ENCODE measurements around the gene CLDN20. TPM values are rescaled to one million over a fixed set of nuclear protein-coding genes. Genes with fewer than 3 reads are reported as not detected.
A peak's percentile ranks its signal among the peaks of the same experiment; 100 is the strongest.

Gene CLDN20
- polyA plus RNA-seq, 1 of the 3 experiments (the other 2 are of a cell fraction), result 0.07 TPM

- Histone ChIP-seq H3K9ac (no peak overlapping the region), H3K79me2 (ENCODE audit: insufficient read depth) (no peaks in the 10 kb centered on the region), H3K27ac (ENCODE audit: low read depth in 2 of 2, low read length in 1 of 2) (peak overlapping the region in 1 of 2 experiments; percentile 65; a peak in 2 of 4 replicates), H3K4me3 (ENCODE audit: low read depth in 2 of 2, low read length in 1 of 2) (no peak overlapping the region), H3F3A (replicated peaks; ENCODE audit: insufficient read depth) (peaks cover 4% of the 10 kb centered on the region), H2AFZ (ENCODE audit: low read depth) (no peak overlapping the region), H3K4me2 (no peak overlapping the region), H3K36me3 (replicated peaks in 1 of 2; ENCODE audit: control insufficient read depth in 1 of 2, insufficient read depth in 2 of 2, low read length in 1 of 2) (peaks cover 20 to 30% of the 10 kb centered on the region in 2 experiments), H3K27me3 (ENCODE audit: insufficient read depth) (no peaks in the 10 kb centered on the region), H3K9me3 (no peaks in the 10 kb centered on the region), H4K20me1 (ENCODE audit: insufficient read depth) (no peaks in the 10 kb centered on the region), H3K9me2 (no peaks in the 10 kb centered on the region), H3K4me1 (ENCODE audit: control insufficient read depth in 1 of 2, insufficient read depth in 2 of 2, low read depth in 1 of 2, low read length in 1 of 2) (peaks cover 0 to 3% of the 10 kb centered on the region in 2 experiments; a peak in 3 of 4 replicates)
- ChIA-PET POLR2A (no interaction called here), CTCF (interaction anchor here (1.3 to 4.9 kb wide), 3 partner anchors 10 to 68 kb away, joined by 3 to 36 read pairs (median 3); no protein-coding TSS in a partner anchor)
- TF ChIP-seq SIN3A (IDR thresholded peaks at IDR 0.05; ENCODE audit: borderline replicate concordance, low read depth, low read length), result no peak
- TF ChIP-seq YY1 (IDR thresholded peaks at IDR 0.05; ENCODE audit: low read depth), result no peak
- no peak for TF ChIP-seq MEF2A (IDR thresholded peaks at IDR 0.05; ENCODE audit: borderline replicate concordance, low read depth)
- TF ChIP-seq POLR2AphosphoS5 (IDR thresholded peaks at IDR 0.05; ENCODE audit: low read depth, low read length), result no peak
- no peak for TF ChIP-seq JUND (IDR thresholded peaks at IDR 0.05)
- TF ChIP-seq USF2 (IDR thresholded peaks at IDR 0.05; ENCODE audit: borderline replicate concordance, low read depth, low read length), result no peak
- no peak for TF ChIP-seq FOSL2 (IDR thresholded peaks at IDR 0.05; ENCODE audit: borderline replicate concordance, low read depth)
- no peak for TF ChIP-seq FOXJ3 (CRISPR knock-in tag; IDR thresholded peaks at IDR 0.05)
- TF ChIP-seq TAF1 (IDR thresholded peaks at IDR 0.05; ENCODE audit: borderline replicate concordance, low read depth, low read length), result no peak
- no peak for TF ChIP-seq RAD21 (IDR thresholded peaks at IDR 0.05; ENCODE audit: low read length)
- TF ChIP-seq NFIC (IDR thresholded peaks at IDR 0.05; ENCODE audit: borderline replicate concordance), result no peak
- no peak for DNase-seq
- WGBS (ENCODE audit: low lambda C conversion rate), result 97% methylated on average over 7 of the region's 7 CpGs
Observed at GRCh38 chr6:155245193-155245592, 18.6 kb upstream of the CLDN20 start.

- H3F3A ChIP-seq (replicated peaks; ENCODE audit: insufficient read depth), result peaks cover 4% of the 10 kb centered on the region
- H3K36me3 ChIP-seq (replicated peaks in 1 of 2; ENCODE audit: control insufficient read depth in 1 of 2, insufficient read depth in 2 of 2, low read length in 1 of 2), result peaks cover 20 to 30% of the 10 kb centered on the region in 2 experiments
- no peak overlapping the region for H2AFZ ChIP-seq (ENCODE audit: low read depth)
- 95% methylated on average over 3 of the region's 3 CpGs for WGBS (ENCODE audit: low lambda C conversion rate)
- no peak overlapping the region for H3K4me2 ChIP-seq
- CTCF ChIA-PET, result interaction anchor here (0.7 to 4.9 kb wide), 4 partner anchors 14 to 322 kb away, joined by 3 to 36 read pairs (median 4); no protein-coding TSS in a partner anchor
- POLR2A ChIA-PET, result no interaction called here
- no peaks in the 10 kb centered on the region for H3K27me3 ChIP-seq (ENCODE audit: insufficient read depth)
- no peaks in the 10 kb centered on the region for H3K79me2 ChIP-seq (ENCODE audit: insufficient read depth)
- H3K27ac ChIP-seq (ENCODE audit: low read depth in 2 of 2, low read length in 1 of 2), result peak overlapping the region in 1 of 2 experiments; percentile 61; a peak in 1 of 4 replicates
- no peaks in the 10 kb centered on the region for H3K9me3 ChIP-seq
- no peak for TF ChIP-seq IRF3 (IDR thresholded peaks at IDR 0.05; ENCODE audit: low read depth, low read length)
- TF ChIP-seq PBX3 (IDR thresholded peaks at IDR 0.05), result no peak
- no peak for TF ChIP-seq TCF12 (IDR thresholded peaks at IDR 0.05)
- no peak overlapping the region for H3K9ac ChIP-seq
- peaks cover 0 to 3% of the 10 kb centered on the region in 2 experiments; a peak in 3 of 4 replicates for H3K4me1 ChIP-seq (ENCODE audit: control insufficient read depth in 1 of 2, insufficient read depth in 2 of 2, low read depth in 1 of 2, low read length in 1 of 2)
- no peaks in the 10 kb centered on the region for H3K9me2 ChIP-seq
- H4K20me1 ChIP-seq (ENCODE audit: insufficient read depth), result no peaks in the 10 kb centered on the region
- no peak for DNase-seq
- no peak overlapping the region for H3K4me3 ChIP-seq (ENCODE audit: low read depth in 2 of 2, low read length in 1 of 2)
Observed at GRCh38 chr6:155245831-155246230, 18.0 kb upstream of the CLDN20 start.

Measured in SK-N-SH (cell line).